H1 (cell line): ENCODE data around the gene RHEB. TPM values are rescaled to one million over a fixed set of nuclear protein-coding genes. Genes with fewer than 3 reads are reported as not detected.

ENCODE experiments used
- ATF3 ChIP-seq: IDR thresholded peaks from 2 replicates; pipeline ENCODE4 v1.6.1; 2011; ENCODE audit warnings: low read depth, mild to moderate bottlenecking, low read length; ENCODE audit not compliant: insufficient read depth
- CHD1 ChIP-seq: IDR thresholded peaks from 2 replicates; pipeline ENCODE4 v1.6.1; 2012; ENCODE audit warnings: low read depth, low read length, improper control_type of control experiment
- CHD7 ChIP-seq: fragments of 300-600 bp; sonication (generic); IDR thresholded peaks from 2 replicates; pipeline ENCODE4 v1.7.1; 2012; ENCODE audit warnings: low read length, moderate library complexity, mild to moderate bottlenecking, inconsistent platforms; ENCODE audit not compliant: insufficient replicate concordance
- CREB1 ChIP-seq: IDR thresholded peaks from 2 replicates; pipeline ENCODE4 v1.6.1; 2012; ENCODE audit warnings: inconsistent platforms
- EZH2 ChIP-seq: fragments of 200-600 bp; sonication (generic); IDR thresholded peaks from 2 replicates; pipeline ENCODE4 v1.7.1; 2012; ENCODE audit warnings: low read depth, mild to moderate bottlenecking, moderate library complexity, low read length, inconsistent platforms; ENCODE audit not compliant: severe bottlenecking
- HDAC2 ChIP-seq, 2 experiments: fragments of 300-600 bp in 1 of 2; sonication (generic) in 1 of 2; IDR thresholded peaks; 2 replicates each; pipeline ENCODE4 v1.6.1; 2011 to 2012; ENCODE audit warnings: low read depth in 2 of 2, low read length in 2 of 2, mild to moderate bottlenecking in 2 of 2, moderate library complexity in 2 of 2, borderline replicate concordance in 1 of 2, inconsistent platforms in 1 of 2
- JUND ChIP-seq: IDR thresholded peaks from 2 replicates; pipeline ENCODE4 v1.6.1; 2011; ENCODE audit warnings: mild to moderate bottlenecking, improper control_type of control experiment, low read length
- POLR2AphosphoS5 ChIP-seq: IDR thresholded peaks from 2 replicates; pipeline ENCODE4 v1.6.1; 2011; ENCODE audit warnings: low read depth, low read length
- SIN3A ChIP-seq, 2 experiments: IDR thresholded peaks in 1 of 2; conservative IDR thresholded peaks in 1 of 2; 2 replicates each; pipeline ENCODE4 v1.6.1; 2011 to 2012; ENCODE audit warnings: low read length in 2 of 2, improper control_type of control experiment in 1 of 2, low read depth in 1 of 2, mild to moderate bottlenecking in 1 of 2
- SIRT6 ChIP-seq: IDR thresholded peaks from one replicate; pipeline ENCODE4 v1.7.1; 2012; ENCODE audit warnings: low read length, inconsistent platforms
- TEAD4 ChIP-seq: IDR thresholded peaks from 2 replicates; pipeline ENCODE4 v1.6.1; 2012; ENCODE audit warnings: low read depth, low read length, inconsistent platforms, mixed read lengths
- polyA plus RNA-seq, 7 experiments: library from polyadenylated mRNA; depleted of rRNA in 3 of 7; stranded (reverse) in 5 of 7; unstranded in 2 of 7; fragments of >200 nt in 5 of 7; fragments of 200-250 nt in 2 of 7; gene quantifications; 1 replicate in 5 of 7; 2 replicates in 1 of 7; 4 replicates in 1 of 7; pipeline versions ENCODE4 v1.2.1 to v1.2.3, GENCODE V29; 2011 to 2013; ENCODE audit warnings: missing spikeins in 2 of 7, mixed read lengths in 2 of 7
- total RNA-seq: library from RNA; stranded (reverse); fragmentation: NEBNext Ultra II Directional; extraction: Animal tissue kit (Norgen Biotek cat#: 25700); gene quantifications from 2 replicates; pipeline ENCODE4 v1.2.1, GENCODE V29; 2021

Gene RHEB
- total and polyA plus RNA-seq, 2 of the 8 experiments (the other 6 are each of a cell fraction or from before 2014, with no cell fraction given): 60.8 to 132 TPM

DNA sequence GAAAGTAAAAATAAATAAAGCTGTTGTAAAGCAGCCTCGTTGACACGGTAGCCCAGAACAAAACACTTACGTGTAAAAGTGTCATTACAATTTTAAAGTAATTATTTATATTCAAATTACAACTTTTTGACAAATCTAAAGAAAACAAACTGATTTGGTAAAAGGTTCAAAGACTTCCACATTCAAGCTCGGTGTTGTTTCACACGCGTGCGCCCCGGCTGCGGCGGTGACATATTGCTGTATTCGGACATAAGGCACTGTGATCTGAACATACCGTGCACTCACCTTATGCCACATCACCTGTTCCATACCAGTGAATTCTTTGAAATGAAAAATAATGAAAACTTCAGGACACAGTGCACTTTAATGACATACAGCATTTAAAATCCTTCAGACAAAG is 36.9 kb upstream of the RHEB start (continued):
- TF ChIP-seq CHD7 (no peak), POLR2AphosphoS5 (no peak), CHD1 (no peak), ATF3 (no peak), CREB1 (no peak), SIRT6 (no peak), TEAD4 (no peak), EZH2 (no peak), JUND (no peak), SIN3A (conservative IDR thresholded peaks at IDR 0.05 in 1 of 2, IDR thresholded peaks at IDR 0.05 in 1 of 2; ENCODE audit: low read depth in 1 of 2, low read length in 2 of 2) (no peak), HDAC2 (IDR thresholded peaks at IDR 0.05; ENCODE audit: borderline replicate concordance in 1 of 2, low read depth in 2 of 2, low read length in 2 of 2) (no peak)
